H1 (cell line): Measurements from ENCODE around the gene RNASE13. TPM values are rescaled to one million over a fixed set of nuclear protein-coding genes. Genes with fewer than 3 reads are reported as not detected.

Experiments used
- CTCF ChIA-PET: fragments of 300-600 bp; sonication (Branson Sonifier 250); formaldehyde crosslinking; loops from one replicate; lab custom pipeline; 2021; ENCODE audit not compliant: partially characterized antibody; lab: Charles Lee
- POLR2A ChIA-PET: fragments of 300-600 bp; sonication (Branson Sonifier 250); formaldehyde crosslinking; loops from one replicate; lab custom pipeline; 2021; ENCODE audit warnings: inconsistent platforms; ENCODE audit not compliant: partially characterized antibody; lab: Charles Lee
- DNase-seq, 2 experiments: peaks; one replicate each; pipeline versions ENCODE4 v3.0.0 to v3.0.0-alpha.2; 2010 to 2022; ENCODE audit warnings: low spot score in 2 of 2, low read depth in 1 of 2, mixed read lengths in 1 of 2
- FAIRE-seq: peaks from 2 replicates; lab custom pipeline; 2011; peaks lifted over from hg19 to GRCh38; lab: Jason Lieb, UNC
- H2AFZ ChIP-seq: 2 replicates; pipeline ENCODE4 v1.8.1; 2012; ENCODE audit warnings: low read length, inconsistent platforms
- H2AK5ac ChIP-seq: 2 replicates; pipeline ENCODE4 v1.6.1; 2013; ENCODE audit warnings: low read depth, low read length
- H2BK120ac ChIP-seq: replicated peaks from 2 replicates; pipeline ENCODE3; 2013; ENCODE audit warnings: low read depth, low read length, inconsistent platforms
- H2BK12ac ChIP-seq: 2 replicates; pipeline ENCODE4 v1.6.1; 2013; ENCODE audit warnings: low read depth, low read length
- H2BK15ac ChIP-seq: 2 replicates; pipeline ENCODE4 v1.6.1; 2013; ENCODE audit warnings: low read length
- H2BK20ac ChIP-seq: 2 replicates; pipeline ENCODE4 v1.6.1; 2013; ENCODE audit warnings: low read length
- H2BK5ac ChIP-seq: 2 replicates; pipeline ENCODE4 v1.6.1; 2013; ENCODE audit warnings: low read depth, low read length
- H3K14ac ChIP-seq: 2 replicates; pipeline ENCODE4 v1.6.1; 2013; ENCODE audit warnings: inconsistent platforms; ENCODE audit not compliant: insufficient read length
- H3K18ac ChIP-seq: 2 replicates; pipeline ENCODE4 v1.6.1; 2013; ENCODE audit warnings: low read length; ENCODE audit errors: extremely low read depth
- H3K23ac ChIP-seq: 2 replicates; pipeline ENCODE4 v1.6.1; 2013; ENCODE audit warnings: inconsistent platforms; ENCODE audit not compliant: insufficient read length
- H3K23me2 ChIP-seq: 2 replicates; pipeline ENCODE4 v1.6.1; 2013; ENCODE audit warnings: low read depth, low read length
- H3K27ac ChIP-seq: 2 replicates; pipeline ENCODE4 v1.6.1; 2011; ENCODE audit warnings: low read depth, low read length, inconsistent platforms
- H3K27me3 ChIP-seq, 4 experiments: replicated peaks in 1 of 4; 1 replicate in 1 of 4; 2 replicates in 3 of 4; pipeline versions ENCODE4 v1.6.1 to v1.8.1; 2011 to 2013; ENCODE audit warnings: low read length in 3 of 4, mild to moderate bottlenecking in 3 of 4, inconsistent platforms in 2 of 4, mixed read lengths in 2 of 4, moderate library complexity in 1 of 4; ENCODE audit not compliant: control insufficient read depth in 3 of 4, insufficient read depth in 3 of 4; ENCODE audit errors: extremely low read depth in 1 of 4
- H3K36me3 ChIP-seq, 4 experiments: 2 replicates each; pipeline versions ENCODE4 v1.6.1 to v1.8.1; 2011 to 2013; ENCODE audit warnings: mild to moderate bottlenecking in 4 of 4, low read length in 3 of 4, moderate library complexity in 2 of 4, control low read depth in 1 of 4, inconsistent platforms in 1 of 4; ENCODE audit not compliant: insufficient read depth in 4 of 4, control insufficient read depth in 2 of 4
- H3K4ac ChIP-seq: replicated peaks from 2 replicates; pipeline ENCODE3; 2013; ENCODE audit warnings: low read length, low read depth, mixed read lengths, inconsistent platforms; ENCODE audit not compliant: insufficient read length
- H3K4me1 ChIP-seq, 4 experiments: replicated peaks in 1 of 4; 1 replicate in 1 of 4; 2 replicates in 3 of 4; pipeline versions ENCODE4 v1.6.1 to v1.8.1; 2011 to 2013; ENCODE audit warnings: low read length in 3 of 4, inconsistent platforms in 2 of 4, mixed read lengths in 1 of 4; ENCODE audit not compliant: insufficient read depth in 4 of 4, control insufficient read depth in 3 of 4
- H3K4me2 ChIP-seq, 2 experiments: 2 replicates each; pipeline versions ENCODE4 v1.6.1 to v1.8.1; 2011 to 2013; ENCODE audit warnings: low read depth in 2 of 2, low read length in 2 of 2, control low read depth in 1 of 2, inconsistent platforms in 1 of 2, mild to moderate bottlenecking in 1 of 2; ENCODE audit not compliant: insufficient read depth in 1 of 2
- H3K4me3 ChIP-seq, 4 experiments: fragments of 200-600, 300-600 bp in 1 of 4; sonication (generic), shearing (Covaris generic), sonication (Bioruptor Twin) in 1 of 4; 2 replicates each; pipeline versions ENCODE4 v1.5.1 to v1.8.1; 2011 to 2016; ENCODE audit warnings: low read length in 4 of 4, low read depth in 3 of 4, control low read depth in 2 of 4, inconsistent platforms in 2 of 4, mild to moderate bottlenecking in 2 of 4, mixed read lengths in 1 of 4, moderate library complexity in 1 of 4; ENCODE audit not compliant: insufficient read depth in 2 of 4; ENCODE audit errors: extremely low read depth in 1 of 4
- H3K56ac ChIP-seq: replicated peaks from 2 replicates; pipeline ENCODE3; 2013; ENCODE audit warnings: low read depth, mild to moderate bottlenecking, mixed read lengths, low read length, inconsistent platforms; ENCODE audit not compliant: insufficient read length
- H3K79me1 ChIP-seq: 2 replicates; pipeline ENCODE4 v1.6.1; 2013; ENCODE audit warnings: low read depth, low read length, control low read depth
- H3K79me2 ChIP-seq, 2 experiments: 2 replicates each; pipeline versions ENCODE4 v1.6.1 to v1.8.1; 2012 to 2013; ENCODE audit warnings: low read length in 2 of 2, mild to moderate bottlenecking in 2 of 2, inconsistent platforms in 1 of 2; ENCODE audit not compliant: insufficient read depth in 2 of 2, control insufficient read depth in 1 of 2
- H3K9ac ChIP-seq, 4 experiments: replicated peaks in 1 of 4; 1 replicate in 1 of 4; 2 replicates in 3 of 4; pipeline versions ENCODE4 v1.6.1 to v1.8.1; 2011 to 2013; ENCODE audit warnings: low read depth in 3 of 4, low read length in 3 of 4, control low read depth in 2 of 4, mild to moderate bottlenecking in 2 of 4, moderate library complexity in 2 of 4, inconsistent platforms in 1 of 4; ENCODE audit errors: extremely low read depth in 1 of 4
- H3K9me3 ChIP-seq, 2 experiments: 2 replicates each; pipeline versions ENCODE4 v1.6.1 to v1.8.1; 2012 to 2013; ENCODE audit warnings: mild to moderate bottlenecking in 2 of 2, moderate library complexity in 2 of 2, control low read depth in 1 of 2, inconsistent platforms in 1 of 2, low read depth in 1 of 2, low read length in 1 of 2, mixed read lengths in 1 of 2; ENCODE audit not compliant: insufficient read depth in 2 of 2
- H4K20me1 ChIP-seq, 2 experiments: replicated peaks in 1 of 2; 2 replicates each; pipeline versions ENCODE3 to v1.8.1; 2011 to 2013; ENCODE audit warnings: inconsistent platforms in 2 of 2, low read length in 2 of 2, mild to moderate bottlenecking in 1 of 2; ENCODE audit not compliant: insufficient read depth in 2 of 2, control insufficient read depth in 1 of 2
- H4K5ac ChIP-seq: 2 replicates; pipeline ENCODE4 v1.6.1; 2013; ENCODE audit warnings: low read length, low read depth, mixed read lengths, inconsistent platforms; ENCODE audit not compliant: insufficient read length
- H4K8ac ChIP-seq: 2 replicates; pipeline ENCODE4 v1.8.0; 2013; ENCODE audit warnings: mild to moderate bottlenecking, moderate library complexity, low read length, inconsistent platforms; ENCODE audit not compliant: insufficient read depth; ENCODE audit errors: extremely low read depth
- H4K91ac ChIP-seq: replicated peaks from 2 replicates; pipeline ENCODE3; 2013; ENCODE audit warnings: low read length, mixed read lengths, inconsistent platforms; ENCODE audit not compliant: insufficient read length
- CEBPB ChIP-seq: IDR thresholded peaks from 2 replicates; pipeline ENCODE4 v1.6.1; 2012; ENCODE audit warnings: low read depth, low read length
- YY1 ChIP-seq: IDR thresholded peaks from 2 replicates; pipeline ENCODE4 v1.6.1; 2011; ENCODE audit warnings: low read depth, mild to moderate bottlenecking, low read length
- WGBS, 2 experiments: shearing (Covaris generic) in 1 of 2; methylation state at CpG; one replicate each; pipeline versions ENCODE4 v1.1.6 to v1.1.7; 2013 to 2015; ENCODE audit warnings: low lambda C conversion rate in 2 of 2, mixed read lengths in 2 of 2, inconsistent platforms in 1 of 2, low coverage in 1 of 2, missing lambda C conversion rate in 1 of 2; ENCODE audit not compliant: insufficient replicate concordance in 2 of 2, insufficient coverage in 1 of 2, insufficient read length in 1 of 2; ENCODE audit errors: extremely low coverage in 1 of 2, missing lambda C conversion rate in 1 of 2; 5-methylcytosine and 5-hydroxymethylcytosine counted together
- polyA plus RNA-seq, 7 experiments: library from polyadenylated mRNA; depleted of rRNA in 3 of 7; stranded (reverse) in 5 of 7; unstranded in 2 of 7; fragments of >200 nt in 5 of 7; fragments of 200-250 nt in 2 of 7; gene quantifications; 1 replicate in 5 of 7; 2 replicates in 1 of 7; 4 replicates in 1 of 7; pipeline versions ENCODE4 v1.2.1 to v1.2.3, GENCODE V29; 2011 to 2013; ENCODE audit warnings: missing spikeins in 2 of 7, mixed read lengths in 2 of 7
- total RNA-seq: library from RNA; stranded (reverse); fragmentation: NEBNext Ultra II Directional; extraction: Animal tissue kit (Norgen Biotek cat#: 25700); gene quantifications from 2 replicates; pipeline ENCODE4 v1.2.1, GENCODE V29; 2021

The RNASE13 gene
- total and polyA plus RNA-seq, 2 of the 8 experiments (the other 6 are each of a cell fraction or from before 2014, with no cell fraction given): not detected

DNA sequence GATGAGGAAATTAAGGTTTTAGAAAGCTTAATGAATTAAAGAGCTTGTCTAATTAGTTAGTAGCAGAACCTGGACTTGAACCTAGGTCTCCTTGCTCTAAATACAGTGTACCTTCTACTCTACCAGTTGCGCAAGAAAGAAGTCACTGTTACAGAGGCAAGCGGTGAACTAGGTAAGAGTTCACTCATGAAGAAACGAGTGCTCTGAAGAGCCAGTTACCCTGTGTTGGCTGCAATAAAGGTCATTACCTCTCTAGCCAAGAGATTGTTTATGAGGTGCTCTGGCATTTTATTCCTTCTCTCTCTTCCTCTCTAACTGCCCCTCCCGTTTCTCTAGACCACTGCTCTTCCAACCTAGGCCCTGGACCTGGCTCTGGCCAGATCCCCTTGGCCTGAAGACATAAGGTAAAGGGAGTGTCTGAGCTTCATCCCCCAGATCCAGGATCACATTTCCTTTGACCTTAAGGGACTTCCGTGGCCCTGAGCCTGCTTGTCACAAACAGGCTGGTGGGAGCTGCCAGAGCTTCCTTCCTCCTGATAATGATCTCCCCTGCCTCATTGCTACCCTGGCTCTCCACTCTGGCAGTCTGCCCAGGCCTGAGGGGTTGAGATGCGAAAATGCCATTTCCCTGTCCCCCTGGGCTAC lies 9.5 kb upstream of the RNASE13 start:
- FAIRE-seq (no peak), DNase-seq (no peak)
- no peak overlapping the region for H4K91ac ChIP-seq
- no peak overlapping the region for H3K56ac ChIP-seq
- ChIA-PET CTCF (interaction anchor here (0.7 to 7.2 kb wide), 13 partner anchors 8 to 73 kb away, joined by 3 to 371 read pairs (median 4); partner anchors contain the start of gene NDRG2), POLR2A (interaction anchor here (0.8 to 1.6 kb wide), 3 partner anchors 9 to 29 kb away, joined by 3 to 4 read pairs (median 3); no protein-coding TSS in a partner anchor)
- no peak overlapping the region for H3K4me2 ChIP-seq
- no peak overlapping the region for H3K23ac ChIP-seq
- H3K79me1 ChIP-seq: no peaks in the 10 kb centered on the region
- peaks cover 6 to 8% (median 7%) of the 10 kb centered on the region in 4 experiments; a peak in 6 of 7 replicates for H3K4me1 ChIP-seq
- H3K23me2 ChIP-seq: 0 out of 2 replicates have a peak, but pooled peaks cover under 1% of the 10 kb centered on the region
- H2BK120ac ChIP-seq: no peak overlapping the region
- H3K9me3 ChIP-seq: no peaks in the 10 kb centered on the region
- no peak overlapping the region for H4K8ac ChIP-seq
- H2BK20ac ChIP-seq: no peak overlapping the region
- no peak overlapping the region for H3K4ac ChIP-seq
- peaks cover 0 to 3% (median 0%) of the 10 kb centered on the region in 4 experiments; a peak in 1 of 7 replicates for H3K27me3 ChIP-seq
- H2BK12ac ChIP-seq: no peak overlapping the region
- H4K5ac ChIP-seq: no peak overlapping the region
- H2AK5ac ChIP-seq: no peak overlapping the region
- H3K14ac ChIP-seq: no peak overlapping the region
- H3K27ac ChIP-seq: no peak overlapping the region
- no peak overlapping the region for H3K18ac ChIP-seq
- H3K9ac ChIP-seq: no peak overlapping the region
- no peak overlapping the region for H2AFZ ChIP-seq
- H2BK15ac ChIP-seq: no peak overlapping the region
- H2BK5ac ChIP-seq: no peak overlapping the region
- WGBS, 2 experiments: 92% methylated on average over 6 of the region's 6 CpGs; no CpG with 5 or more reads in 1 of the 2 experiments
- TF ChIP-seq YY1 (no peak), CEBPB (peak; percentile 55)
- H4K20me1 ChIP-seq: no peaks in the 10 kb centered on the region
- no peaks in the 10 kb centered on the region for H3K36me3 ChIP-seq
- no peak overlapping the region for H3K4me3 ChIP-seq
- no peaks in the 10 kb centered on the region for H3K79me2 ChIP-seq
